ENCODE results near the gene KYAT1. TPM values are rescaled to one million over a fixed set of nuclear protein-coding genes. Genes with fewer than 3 reads are reported as not detected.

KYAT1 gene
- total RNA-seq, 2 donors from 2014 or later, result 5.4 to 14.2 TPM

GRCh38 chr9:128908372-128908771, 26.6 kb upstream of the KYAT1 start:
- DNase-seq (ENCODE audit: low spot score) (no peak), ATAC-seq (ENCODE audit: insufficient number of reproducible peaks, low FRiP score, low read depth) (no peak)
- no peak overlapping the region for H3K27ac ChIP-seq

GRCh38 chr9:128906741-128907140, 25.0 kb upstream of the KYAT1 start:
- TF ChIP-seq, protein P1, sequence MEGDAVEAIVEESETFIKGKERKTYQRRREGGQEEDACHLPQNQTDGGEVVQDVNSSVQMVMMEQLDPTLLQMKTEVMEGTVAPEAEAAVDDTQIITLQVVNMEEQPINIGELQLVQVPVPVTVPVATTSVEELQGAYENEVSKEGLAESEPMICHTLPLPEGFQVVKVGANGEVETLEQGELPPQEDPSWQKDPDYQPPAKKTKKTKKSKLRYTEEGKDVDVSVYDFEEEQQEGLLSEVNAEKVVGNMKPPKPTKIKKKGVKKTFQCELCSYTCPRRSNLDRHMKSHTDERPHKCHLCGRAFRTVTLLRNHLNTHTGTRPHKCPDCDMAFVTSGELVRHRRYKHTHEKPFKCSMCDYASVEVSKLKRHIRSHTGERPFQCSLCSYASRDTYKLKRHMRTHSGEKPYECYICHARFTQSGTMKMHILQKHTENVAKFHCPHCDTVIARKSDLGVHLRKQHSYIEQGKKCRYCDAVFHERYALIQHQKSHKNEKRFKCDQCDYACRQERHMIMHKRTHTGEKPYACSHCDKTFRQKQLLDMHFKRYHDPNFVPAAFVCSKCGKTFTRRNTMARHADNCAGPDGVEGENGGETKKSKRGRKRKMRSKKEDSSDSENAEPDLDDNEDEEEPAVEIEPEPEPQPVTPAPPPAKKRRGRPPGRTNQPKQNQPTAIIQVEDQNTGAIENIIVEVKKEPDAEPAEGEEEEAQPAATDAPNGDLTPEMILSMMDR (IDR thresholded peaks at IDR 0.05), result no peak
- Histone ChIP-seq H3K4me1 (ENCODE audit: control insufficient read depth in 1 of 2, low read depth in 2 of 2) (peaks cover 43 to 67% of the 10 kb centered on the region in 2 donors), H3K4me3 (no peak overlapping the region), H3K27ac (peak overlapping the region in 1 of 2 donors; percentile 38), H3K36me3 (peaks cover 40% of the 10 kb centered on the region), H3K9me3 (no peaks in the 10 kb centered on the region), H3K27me3 (replicated peaks; ENCODE audit: insufficient read depth) (no peaks in the 10 kb centered on the region)
- DNase-seq (ENCODE audit: low spot score), result no peak
- no peak for ATAC-seq (ENCODE audit: insufficient number of reproducible peaks, low FRiP score, low read depth)

More at GRCh38 chr9:128908372-128908771, 26.6 kb upstream of the KYAT1 start:
- TF ChIP-seq, protein P1 (IDR thresholded peaks at IDR 0.05), result no peak
- H3K9me3 ChIP-seq, result no peaks in the 10 kb centered on the region
- no peak overlapping the region for H3K4me3 ChIP-seq
- no peaks in the 10 kb centered on the region for H3K27me3 ChIP-seq (replicated peaks; ENCODE audit: insufficient read depth)
- H3K4me1 ChIP-seq (ENCODE audit: control insufficient read depth in 1 of 2, low read depth in 2 of 2), result peaks cover 43 to 67% of the 10 kb centered on the region in 2 donors
- H3K36me3 ChIP-seq, result peaks cover 40% of the 10 kb centered on the region

DNA sequence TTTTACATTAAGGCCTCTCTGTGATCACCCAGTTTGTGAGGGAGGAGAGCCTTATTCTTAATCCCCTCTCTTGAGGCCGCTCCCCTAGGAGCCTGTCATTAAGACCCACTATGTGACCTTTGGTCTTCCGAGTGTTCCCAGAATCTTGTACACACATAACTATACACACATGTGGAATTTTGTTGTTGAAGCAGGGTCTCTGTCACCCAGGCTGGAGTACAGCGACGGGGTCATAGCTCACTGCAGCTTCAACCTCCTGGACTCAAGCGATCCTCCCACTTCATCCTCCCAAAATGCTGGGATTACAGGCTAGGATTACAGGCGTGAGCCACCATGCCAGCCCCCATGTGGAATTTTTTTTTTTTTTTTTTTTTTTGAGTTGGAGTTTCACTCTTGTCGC, 24.2 kb upstream of the KYAT1 start:
- Histone ChIP-seq H3K4me1 (ENCODE audit: control insufficient read depth in 1 of 2, low read depth in 2 of 2) (peaks cover 41 to 67% of the 10 kb centered on the region in 2 donors), H3K27ac (peak overlapping the region; percentile 63 to 87), H3K27me3 (replicated peaks; ENCODE audit: insufficient read depth) (no peaks in the 10 kb centered on the region), H3K36me3 (peaks cover 39% of the 10 kb centered on the region), H3K9me3 (no peaks in the 10 kb centered on the region), H3K4me3 (no peak overlapping the region)
- ATAC-seq (ENCODE audit: insufficient number of reproducible peaks, low FRiP score, low read depth) (no peak), DNase-seq (ENCODE audit: low spot score) (no peak)
- TF ChIP-seq, protein P1 (IDR thresholded peaks at IDR 0.05), result no peak

GRCh38 chr9:128903871-128904620, 22.3 kb upstream of the KYAT1 start:
- TF ChIP-seq, protein P1 (IDR thresholded peaks at IDR 0.05), result no peak
- Histone ChIP-seq H3K4me1 (ENCODE audit: control insufficient read depth in 1 of 2, low read depth in 2 of 2) (peaks cover 25 to 52% of the 10 kb centered on the region in 2 donors), H3K9me3 (no peaks in the 10 kb centered on the region), H3K4me3 (no peak overlapping the region), H3K27me3 (replicated peaks; ENCODE audit: insufficient read depth) (no peaks in the 10 kb centered on the region), H3K36me3 (peaks cover 22% of the 10 kb centered on the region), H3K27ac (peak overlapping the region; percentile 87 to 89)
- no peak for ATAC-seq (ENCODE audit: insufficient number of reproducible peaks, low FRiP score, low read depth)
- no peak for DNase-seq (ENCODE audit: low spot score)

- TF ChIP-seq, protein P1 (IDR thresholded peaks at IDR 0.05), result no peak
- Histone ChIP-seq H3K27me3 (replicated peaks; ENCODE audit: insufficient read depth) (no peaks in the 10 kb centered on the region), H3K4me3 (no peak overlapping the region), H3K27ac (peak overlapping the region; percentile 87 to 89), H3K4me1 (ENCODE audit: control insufficient read depth in 1 of 2, low read depth in 2 of 2) (peaks cover 24 to 62% of the 10 kb centered on the region in 2 donors), H3K9me3 (no peaks in the 10 kb centered on the region), H3K36me3 (peaks cover 22% of the 10 kb centered on the region)
- ATAC-seq (ENCODE audit: insufficient number of reproducible peaks, low FRiP score, low read depth) (no peak), DNase-seq (ENCODE audit: low spot score) (no peak)
Observed at GRCh38 chr9:128903079-128903461, 21.3 kb upstream of the KYAT1 start.

All from thoracic aorta (tissue), 2 donors.